ENCODE measurements around the gene GRSF1.

The GRSF1 gene

GRCh38 chr4:70829492-70829891, 10.2 kb downstream of the GRSF1 start:
- no peak for DNase-seq (ENCODE audit: extremely low spot score)
- TF ChIP-seq CTCF (IDR thresholded peaks at IDR 0.05; ENCODE audit: control extremely low read depth, extremely low read depth, low read depth, missing control alignments), result no peak
- POLR2A ChIA-PET, result no interaction called here
- CTCF ChIA-PET, result interaction anchor here (1.3 to 1.4 kb wide), 2 partner anchors 65 to 175 kb away, joined by 3 read pairs; no protein-coding TSS in a partner anchor

- ChIA-PET CTCF (interaction anchor here (1.0 to 1.4 kb wide), 2 partner anchors 34 to 65 kb away, joined by 3 read pairs; no protein-coding TSS in a partner anchor), POLR2A (no interaction called here)
- TF ChIP-seq CTCF (IDR thresholded peaks at IDR 0.05; ENCODE audit: control extremely low read depth, extremely low read depth, low read depth, missing control alignments), result no peak
These were observed 10.7 kb downstream of the GRSF1 start for GRCh38 chr4:70829015-70829414.

GRCh38 chr4:70818921-70819320, 20.8 kb downstream of the GRSF1 start:
- no peak for DNase-seq (ENCODE audit: extremely low spot score)
- CTCF ChIA-PET, result interaction anchor here (1.2 to 1.8 kb wide), 4 partner anchors 9 to 97 kb away, joined by 3 to 7 read pairs (median 3); partner anchors contain the start of gene RUFY3
- POLR2A ChIA-PET, result no interaction called here
- TF ChIP-seq CTCF (IDR thresholded peaks at IDR 0.05; ENCODE audit: control extremely low read depth, extremely low read depth, low read depth, missing control alignments), result no peak

More at GRCh38 chr4:70829015-70829414, 10.7 kb downstream of the GRSF1 start:
- DNase-seq (ENCODE audit: extremely low spot score), result no peak

GRCh38 chr4:70818173-70818855, 21.4 kb downstream of the GRSF1 start:
- ChIA-PET POLR2A (no interaction called here), CTCF (interaction anchor here (1.2 to 1.8 kb wide), 2 partner anchors 8 to 20 kb away, joined by 3 to 7 read pairs; no protein-coding TSS in a partner anchor)
- no peak for TF ChIP-seq CTCF (IDR thresholded peaks at IDR 0.05; ENCODE audit: control extremely low read depth, extremely low read depth, low read depth, missing control alignments)
- DNase-seq (ENCODE audit: extremely low spot score), result no peak

GRCh38 chr4:70816894-70817293, 22.8 kb downstream of the GRSF1 start:
- DNase-seq (ENCODE audit: extremely low spot score), result no peak
- CTCF ChIA-PET, result no interaction called here
- POLR2A ChIA-PET, result no interaction called here
- TF ChIP-seq CTCF (IDR thresholded peaks at IDR 0.05; ENCODE audit: control extremely low read depth, extremely low read depth, low read depth, missing control alignments), result no peak

GRCh38 chr4:70815370-70815769, 24.3 kb downstream of the GRSF1 start:
- no peak for DNase-seq (ENCODE audit: extremely low spot score)
- ChIA-PET CTCF (interaction anchor here (0.8 to 1.7 kb wide), 4 partner anchors 13 to 126 kb away, joined by 3 to 4 read pairs (median 3); no protein-coding TSS in a partner anchor), POLR2A (no interaction called here)
- TF ChIP-seq CTCF (IDR thresholded peaks at IDR 0.05; ENCODE audit: control extremely low read depth, extremely low read depth, low read depth, missing control alignments), result no peak
